Osteocyte (in vitro differentiated cells): ENCODE measurements around the gene PLVAP. TPM values are rescaled to one million over a fixed set of nuclear protein-coding genes. Genes with fewer than 3 reads are reported as not detected.

ENCODE experiments used
- DNase-seq: peaks from one replicate; pipeline ENCODE4 v3.0.0; 2021; ENCODE audit warnings: mixed read lengths; ENCODE audit not compliant: unreplicated experiment; ENCODE audit errors: extremely low spot score
- H3K27ac Mint-ChIP-seq: one replicate; pipeline ENCODE4 v1.8.0; 2021; ENCODE audit warnings: mild to moderate bottlenecking, mixed read lengths; ENCODE audit not compliant: unreplicated experiment
- H3K27me3 Mint-ChIP-seq: one replicate; pipeline ENCODE4 v1.8.0; 2021; ENCODE audit warnings: mixed read lengths; ENCODE audit not compliant: unreplicated experiment
- H3K36me3 Mint-ChIP-seq: one replicate; pipeline ENCODE4 v1.8.0; 2021; ENCODE audit warnings: mixed read lengths; ENCODE audit not compliant: unreplicated experiment
- H3K4me1 Mint-ChIP-seq: one replicate; pipeline ENCODE4 v1.8.0; 2021; ENCODE audit warnings: mixed read lengths; ENCODE audit not compliant: unreplicated experiment
- H3K4me3 Mint-ChIP-seq: one replicate; pipeline ENCODE4 v1.8.0; 2021; ENCODE audit warnings: mild to moderate bottlenecking, moderate library complexity, mixed read lengths; ENCODE audit not compliant: unreplicated experiment
- H3K9me3 Mint-ChIP-seq: one replicate; pipeline ENCODE4 v1.8.0; 2021; ENCODE audit warnings: mixed read lengths; ENCODE audit not compliant: unreplicated experiment
- CTCF ChIP-seq: fragments of 200-600 bp; sonication (generic); IDR thresholded peaks from 2 replicates; pipeline ENCODE4 v1.5.0; 2021; ENCODE audit warnings: antibody characterized with exemption, mild to moderate bottlenecking, moderate library complexity
- total RNA-seq: library from RNA; stranded (reverse); gene quantifications from 2 replicates; pipeline ENCODE4 v1.2.1, GENCODE V29; 2021

PLVAP gene
- total RNA-seq, 1 donor from 2014 or later: not detected

DNA sequence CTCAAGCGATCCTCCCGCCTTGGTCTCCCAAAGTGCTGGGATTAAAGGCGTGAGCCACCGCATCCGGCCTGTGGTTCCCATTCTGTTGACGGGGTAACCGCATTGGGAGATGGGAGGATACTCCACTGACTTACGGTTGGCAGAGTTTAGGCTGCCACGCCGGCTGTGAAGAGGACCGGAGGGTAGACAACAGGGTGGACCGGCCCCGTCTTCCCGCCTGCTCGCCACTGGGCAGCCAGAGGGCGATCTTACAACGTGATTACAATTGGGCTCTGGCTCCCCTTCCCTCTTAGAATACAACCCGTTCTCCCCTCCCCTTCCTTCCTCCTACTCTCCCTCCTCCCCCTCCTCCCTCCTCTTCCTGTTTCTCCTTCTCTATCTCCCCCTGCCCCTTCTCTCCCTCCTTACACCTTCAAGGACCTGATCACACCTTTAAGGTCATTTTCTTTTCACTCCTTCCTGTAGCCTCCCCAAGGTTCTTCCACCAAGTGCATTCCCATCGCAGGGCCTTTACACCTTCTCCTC, 17.8 kb upstream of the PLVAP start:
- DNase-seq: no peak
- H3K27ac Mint-ChIP-seq: no peak overlapping the region

DNA sequence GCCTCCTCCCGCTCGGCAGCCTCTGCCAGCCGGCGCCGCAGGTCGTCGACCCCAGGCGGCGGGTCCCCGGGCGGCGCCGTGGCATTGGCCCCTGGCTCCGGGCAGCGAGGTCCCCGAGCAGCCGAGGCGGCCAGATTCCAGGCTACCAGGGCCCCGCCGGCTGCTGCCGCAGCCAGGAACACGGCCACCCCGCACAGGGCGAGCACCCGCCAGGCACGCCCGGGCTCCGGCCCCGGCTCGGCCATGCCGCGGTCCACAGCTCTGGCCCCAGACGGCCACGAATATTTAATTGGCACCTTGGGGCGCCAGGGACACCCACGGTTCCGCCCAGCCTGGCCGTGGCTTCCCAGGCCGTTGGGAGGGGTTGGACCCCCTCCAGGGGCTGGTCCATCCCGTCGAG, 16.8 kb upstream of the PLVAP start, which contains the start of gene CCDC194:
Gene CCDC194, minus strand, starts transcription at position 283 of the 400 bp plus-strand sequence. Its CDS starts 38 bp downstream, at position 245.
- H3K36me3 Mint-ChIP-seq: no peaks in the 10 kb centered on the region
- no peak within 1 kb of the TSS for H3K27ac Mint-ChIP-seq
- no peak within 1 kb of the TSS for H3K4me3 Mint-ChIP-seq

More for the DNA sequence above, 17.8 kb upstream of the PLVAP start:
- Mint-ChIP-seq H3K27me3 (peaks cover 2% of the 10 kb centered on the region), H3K4me3 (peak overlapping the region; percentile 40), H3K4me1 (peaks cover 9% of the 10 kb centered on the region), H3K36me3 (no peaks in the 10 kb centered on the region), H3K9me3 (no peaks in the 10 kb centered on the region)
- peak; percentile 64 for TF ChIP-seq CTCF

DNA sequence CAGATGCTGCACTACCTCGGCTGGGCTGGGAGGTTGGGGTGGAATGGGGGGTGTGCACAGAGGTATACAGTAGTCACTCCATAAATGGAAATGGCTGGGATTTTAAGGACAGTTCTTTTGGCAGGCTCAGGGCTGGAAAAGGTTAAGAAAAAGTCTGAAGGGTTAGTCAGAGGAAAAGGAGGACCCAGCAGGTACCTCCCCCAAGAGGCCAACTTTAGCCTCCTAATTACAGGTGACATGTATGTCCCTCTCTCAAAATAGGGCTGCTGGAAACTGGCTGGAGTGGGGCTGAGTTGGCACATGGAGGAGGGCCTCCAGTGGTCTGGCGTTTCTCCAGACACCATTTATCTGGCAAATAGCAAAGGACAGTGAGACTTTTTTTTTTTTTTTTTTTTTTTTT, 15.9 kb upstream of the PLVAP start:
- Mint-ChIP-seq H3K36me3 (no peaks in the 10 kb centered on the region), H3K27ac (no peak overlapping the region), H3K27me3 (peaks cover 10% of the 10 kb centered on the region), H3K9me3 (no peaks in the 10 kb centered on the region), H3K4me3 (no peak overlapping the region), H3K4me1 (peaks cover 9% of the 10 kb centered on the region)
- no peak for TF ChIP-seq CTCF
- no peak for DNase-seq

More for the DNA sequence above, 16.8 kb upstream of the PLVAP start, which contains the start of gene CCDC194:
- Mint-ChIP-seq H3K9me3 (no peaks in the 10 kb centered on the region), H3K27me3 (peaks cover 8% of the 10 kb centered on the region), H3K4me1 (peaks cover 9% of the 10 kb centered on the region)
- DNase-seq: no peak
- no peak for TF ChIP-seq CTCF

- H3K36me3 Mint-ChIP-seq: no peaks in the 10 kb centered on the region
- peak overlapping the region; percentile 38 for H3K4me3 Mint-ChIP-seq
- DNase-seq: no peak
- H3K27me3 Mint-ChIP-seq: peaks cover 10% of the 10 kb centered on the region
- no peak for TF ChIP-seq CTCF
- H3K9me3 Mint-ChIP-seq: no peaks in the 10 kb centered on the region
- no peak overlapping the region for H3K27ac Mint-ChIP-seq
- peaks cover 9% of the 10 kb centered on the region for H3K4me1 Mint-ChIP-seq
Observed at GRCh38 chr19:17391371-17392151, 14.4 kb upstream of the PLVAP start.

- TF ChIP-seq CTCF: peak; percentile 83
- DNase-seq: peak; percentile 96
- peaks cover 10% of the 10 kb centered on the region for H3K4me1 Mint-ChIP-seq
- H3K9me3 Mint-ChIP-seq: no peaks in the 10 kb centered on the region
- H3K27ac Mint-ChIP-seq: peak overlapping the region; percentile 50
- no peaks in the 10 kb centered on the region for H3K36me3 Mint-ChIP-seq
- peak overlapping the region; percentile 92 for H3K4me3 Mint-ChIP-seq
- peaks cover 10% of the 10 kb centered on the region for H3K27me3 Mint-ChIP-seq
Observed at GRCh38 chr19:17390665-17391370, 13.7 kb upstream of the PLVAP start.
